ENCODE results near the gene DDX10. TPM values are rescaled to one million over a fixed set of nuclear protein-coding genes. Genes with fewer than 3 reads are reported as not detected.

The DDX10 gene
- total RNA-seq = 38.6 TPM

GRCh38 chr11:108664730-108665525 lies at the start of gene DDX10:
TSS of gene DDX10 (plus strand) at chr11:108665069. CDS start at chr11:108665154, 85 bp downstream.

Other genes starting within 250 kb of the DDX10 start
- 4.2 TPM for gene C11orf65, start 197.5 kb upstream of the DDX10 start, total RNA-seq
- 45.1 TPM for gene POGLUT3, start 166.7 kb upstream of the DDX10 start, total RNA-seq
- gene EXPH5, start 71.3 kb upstream of the DDX10 start, total RNA-seq = 10.3 TPM